Gastroesophageal sphincter (tissue), 3 donors: Measurements from ENCODE around the gene CAPZB.

Source experiments
- CTCF ChIP-seq, 4 experiments: fragments of 200-600 bp in 2 of 4; fragments of 450-650 bp in 2 of 4; sonication (generic) in 1 of 4; IDR thresholded peaks; one replicate each; pipeline ENCODE4 v1.5.1; 2017 to 2019; ENCODE audit warnings: antibody characterized with exemption in 4 of 4, mild to moderate bottlenecking in 2 of 4, moderate library complexity in 2 of 4
- POLR2A ChIP-seq, 2 donors: fragments of 450-650 bp; IDR thresholded peaks; one replicate each; pipeline ENCODE4 v1.6.1; 2017; ENCODE audit warnings: antibody characterized with exemption in 2 of 2, mild to moderate bottlenecking in 2 of 2, moderate library complexity in 1 of 2
- POLR2AphosphoS5 ChIP-seq: sonication (generic); formaldehyde crosslinking; IDR thresholded peaks from one replicate; pipeline ENCODE4 v1.6.1; 2017; ENCODE audit warnings: antibody characterized with exemption

GRCh38 chr1:19455353-19455752, 30.0 kb downstream of the CAPZB start:
- no peak for TF ChIP-seq POLR2A (IDR thresholded peaks at IDR 0.05)
- no peak for TF ChIP-seq CTCF (IDR thresholded peaks at IDR 0.05)
- TF ChIP-seq POLR2AphosphoS5 = no peak
